ENCODE results near the gene TNN.

Gene TNN

GRCh38 chr1:175134500-175134899, 66.9 kb downstream of the TNN start:
- no peak for TF ChIP-seq CTCF (conservative IDR thresholded peaks at IDR 0.05; ENCODE audit: low read length)
- no peak for DNase-seq (ENCODE audit: low read depth)
- H3K4me3 ChIP-seq (ENCODE audit: low read length) = no peak overlapping the region

- DNase-seq (ENCODE audit: low read depth) = peak; percentile 18
- TF ChIP-seq CTCF (conservative IDR thresholded peaks at IDR 0.05; ENCODE audit: low read length) = no peak
- H3K4me3 ChIP-seq (ENCODE audit: low read length) = no peak overlapping the region
Observed at GRCh38 chr1:175136246-175136645, 68.6 kb downstream of the TNN start.

- no peak for DNase-seq (ENCODE audit: low read depth)
- H3K4me3 ChIP-seq (ENCODE audit: low read length) = no peak overlapping the region
- TF ChIP-seq CTCF (conservative IDR thresholded peaks at IDR 0.05; ENCODE audit: low read length) = no peak
Observed at GRCh38 chr1:175137369-175137768, 69.7 kb downstream of the TNN start.

GRCh38 chr1:175138579-175138978, 70.9 kb downstream of the TNN start:
- no peak for TF ChIP-seq CTCF (conservative IDR thresholded peaks at IDR 0.05; ENCODE audit: low read length)
- no peak overlapping the region for H3K4me3 ChIP-seq (ENCODE audit: low read length)
- DNase-seq (ENCODE audit: low read depth) = no peak

- no peak overlapping the region for H3K4me3 ChIP-seq (ENCODE audit: low read length)
- TF ChIP-seq CTCF (conservative IDR thresholded peaks at IDR 0.05; ENCODE audit: low read length) = no peak; the same call in 1 of the 2 replicates
- DNase-seq (ENCODE audit: low read depth) = no peak
Observed at GRCh38 chr1:175145899-175146528, 78.4 kb downstream of the TNN start.

- peak; percentile 95 for TF ChIP-seq CTCF (conservative IDR thresholded peaks at IDR 0.05; ENCODE audit: low read length)
- peak; percentile 43 for DNase-seq (ENCODE audit: low read depth)
- no peak overlapping the region for H3K4me3 ChIP-seq (ENCODE audit: low read length)
Observed at GRCh38 chr1:175146529-175147213, 79.0 kb downstream of the TNN start.

- no peak for DNase-seq (ENCODE audit: low read depth)
- H3K4me3 ChIP-seq (ENCODE audit: low read length) = no peak overlapping the region
- no peak for TF ChIP-seq CTCF (conservative IDR thresholded peaks at IDR 0.05; ENCODE audit: low read length)
Observed at GRCh38 chr1:175147569-175147968, 79.9 kb downstream of the TNN start.

Measured in AG10803 (cell line).